Natural killer cell (primary cell): Measurements from ENCODE around the gene CHPF. TPM values are rescaled to one million over a fixed set of nuclear protein-coding genes. Genes with fewer than 3 reads are reported as not detected.
A peak's percentile ranks its signal among the peaks of the same experiment; 100 is the strongest.

Experiments used
- ATAC-seq, 3 donors: fragments of 150-1000 bp in 2 of 3; fragments of 200-7000 bp in 1 of 3; cut with Tn5 transposase; 1 replicate in 1 of 3; 2 replicates in 2 of 3; pipeline ENCODE4 v1.10.0; 2021; ENCODE audit warnings: mild to moderate bottlenecking in 2 of 3, moderate library complexity in 2 of 3
- DNase-seq, 2 donors: peaks; one replicate each; pipeline versions ENCODE4 v3.0.0 to v3.0.0-alpha.2; 2013 to 2021; ENCODE audit warnings: mixed read lengths in 1 of 2
- H3K27ac ChIP-seq: one replicate; pipeline ENCODE4 v1.5.1; 2013; ENCODE audit warnings: mild to moderate bottlenecking, low read length
- H3K27me3 ChIP-seq: one replicate; pipeline ENCODE4 v1.6.1; 2013; ENCODE audit warnings: low read length; ENCODE audit not compliant: control insufficient read depth, insufficient read depth
- H3K36me3 ChIP-seq: one replicate; pipeline ENCODE4 v1.6.1; 2013; ENCODE audit warnings: low read length; ENCODE audit not compliant: control insufficient read depth, insufficient read depth
- H3K4me1 ChIP-seq: one replicate; pipeline ENCODE4 v1.6.1; 2013; ENCODE audit warnings: low read length; ENCODE audit not compliant: control insufficient read depth, insufficient read depth
- H3K4me3 ChIP-seq: one replicate; pipeline ENCODE4 v1.5.1; 2013; ENCODE audit warnings: low read length
- H3K9me3 ChIP-seq: one replicate; pipeline ENCODE4 v1.6.1; 2013; ENCODE audit warnings: low read length; ENCODE audit not compliant: control insufficient read depth, insufficient read depth
- H3K27ac Mint-ChIP-seq, 2 donors: one replicate each; pipeline ENCODE4 v1.8.0; 2022; ENCODE audit warnings: mild to moderate bottlenecking in 2 of 2, mixed read lengths in 2 of 2, moderate library complexity in 1 of 2
- H3K27me3 Mint-ChIP-seq, 2 donors: one replicate each; pipeline ENCODE4 v1.8.0; 2022; ENCODE audit warnings: low read depth in 2 of 2, mixed read lengths in 2 of 2
- H3K36me3 Mint-ChIP-seq: one replicate; pipeline ENCODE4 v1.8.0; 2022; ENCODE audit warnings: mixed read lengths
- H3K4me1 Mint-ChIP-seq, 2 donors: one replicate each; pipeline ENCODE4 v1.8.0; 2022; ENCODE audit warnings: mixed read lengths in 2 of 2
- H3K4me3 Mint-ChIP-seq: one replicate; pipeline ENCODE4 v1.8.0; 2022; ENCODE audit warnings: mild to moderate bottlenecking, moderate library complexity, mixed read lengths
- H3K9me3 Mint-ChIP-seq, 2 donors: one replicate each; pipeline ENCODE4 v1.8.0; 2022; ENCODE audit warnings: mixed read lengths in 2 of 2
- CTCF ChIP-seq: fragments of 200-600 bp; IDR thresholded peaks from one replicate; pipeline ENCODE4 v1.8.0; 2022; ENCODE audit warnings: antibody characterized with exemption
- WGBS: methylation state at CpG from one replicate; pipeline ENCODE4 v1.1.7; 2013; ENCODE audit warnings: missing lambda C conversion rate; ENCODE audit not compliant: insufficient coverage; 5-methylcytosine and 5-hydroxymethylcytosine counted together
- intact Hi-C: fragments of 100-400 bp; cut with micrococcal nuclease; formaldehyde crosslinking; loops from one replicate; pipeline ENCODE4 v1.14.2; 2022
- total RNA-seq, 4 donors: library from RNA; stranded (reverse); fragments of 120-200 nt in 1 of 4; gene quantifications; one replicate each; pipeline versions ENCODE4 v1.2.3 to v1.2.4, GENCODE V29; 2013 to 2022

Gene CHPF
- total RNA-seq, 3 donors from 2014 or later (not counting 1 experiment from before 2014, with no cell fraction given): 9.6 to 19.2 (median 12.7) TPM

- ATAC-seq: peak; percentile 35 to 45 (median 37)
- peaks cover 6 to 11% of the 10 kb centered on the region in 2 donors for H3K27me3 Mint-ChIP-seq
- peak; percentile 82 to 93 for DNase-seq
- H3K4me1 Mint-ChIP-seq: peaks cover 30 to 34% of the 10 kb centered on the region in 2 donors
- Histone ChIP-seq H3K27ac (no peak overlapping the region), H3K4me1 (peaks cover 29% of the 10 kb centered on the region), H3K4me3 (peak overlapping the region; percentile 40), H3K9me3 (no peaks in the 10 kb centered on the region), H3K36me3 (no peaks in the 10 kb centered on the region), H3K27me3 (no peaks in the 10 kb centered on the region)
- no peaks in the 10 kb centered on the region for H3K9me3 Mint-ChIP-seq
- no peaks in the 10 kb centered on the region for H3K36me3 Mint-ChIP-seq
- peak overlapping the region; percentile 90 for H3K4me3 Mint-ChIP-seq
- intact Hi-C loops: loop anchor here (1.0 kb wide), 2 partner anchors 19 to 101 kb away; no protein-coding TSS in a partner anchor
- peak; percentile 100 for TF ChIP-seq CTCF
- H3K27ac Mint-ChIP-seq: peak overlapping the region; percentile 84 to 85
- WGBS: 1% methylated on average over 48 of the region's 48 CpGs
Observed at GRCh38 chr2:219541611-219542180, 1.9 kb downstream of the CHPF start.

- no peak for ATAC-seq
- H3K4me1 Mint-ChIP-seq: peaks cover 30 to 34% of the 10 kb centered on the region in 2 donors
- no peak overlapping the region for H3K4me3 ChIP-seq
Observed at GRCh38 chr2:219540784-219541504, 2.7 kb downstream of the CHPF start.

DNA sequence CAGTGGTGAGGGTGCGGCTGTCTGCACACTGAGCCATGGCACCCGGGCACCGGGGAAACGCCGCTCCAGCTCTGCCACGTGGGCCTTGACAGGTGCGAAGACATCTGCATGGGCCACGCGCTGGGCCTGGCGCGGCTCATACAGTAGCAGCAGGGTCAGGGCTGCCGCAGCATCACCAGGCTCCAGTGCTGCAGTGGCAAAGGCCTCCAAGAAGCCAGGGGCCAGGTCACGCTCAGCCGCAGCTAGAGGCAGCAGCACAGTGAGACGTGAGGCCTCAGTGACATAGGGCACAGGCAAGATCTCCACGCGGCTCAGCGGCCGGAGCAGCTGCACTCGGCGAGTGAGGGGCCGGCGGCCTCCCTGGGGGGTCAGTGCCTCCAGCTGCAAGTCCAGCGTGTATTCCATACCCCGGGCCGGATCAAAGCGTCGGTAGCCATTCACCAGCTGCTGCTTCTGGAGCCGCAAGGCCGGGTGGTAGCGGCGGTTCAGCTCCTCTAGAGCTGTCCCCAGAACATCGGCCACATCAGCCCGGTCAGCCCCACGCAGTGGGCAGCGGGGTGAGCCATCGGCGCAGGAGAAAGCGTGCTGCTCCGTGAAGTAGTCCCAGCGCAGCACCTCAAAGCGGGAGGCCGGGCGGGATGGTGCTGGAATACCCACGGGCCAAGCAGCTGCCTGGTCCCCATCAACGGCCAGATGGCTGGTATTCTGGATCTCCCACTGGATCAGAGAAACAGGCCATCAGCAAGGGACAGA lies 3.5 kb downstream of the CHPF start:
- ATAC-seq: no peak
- 93% methylated on average over 46 of the region's 46 CpGs for WGBS
- intact Hi-C loops: no loop called here

More at GRCh38 chr2:219540784-219541504, 2.7 kb downstream of the CHPF start:
- H3K9me3 ChIP-seq: no peaks in the 10 kb centered on the region
- no peak for TF ChIP-seq CTCF
- H3K27me3 ChIP-seq: no peaks in the 10 kb centered on the region
- no peak overlapping the region for H3K27ac ChIP-seq
- Mint-ChIP-seq H3K27me3 (peaks cover 5 to 6% of the 10 kb centered on the region in 2 donors), H3K9me3 (no peaks in the 10 kb centered on the region), H3K4me3 (peak overlapping the region; percentile 90), H3K27ac (no peak overlapping the region), H3K36me3 (no peaks in the 10 kb centered on the region)
- WGBS: 91% methylated on average over 12 of the region's 12 CpGs
- DNase-seq: no peak
- no peaks in the 10 kb centered on the region for H3K36me3 ChIP-seq
- peaks cover 29% of the 10 kb centered on the region for H3K4me1 ChIP-seq
- intact Hi-C loops: loop anchor here (1.0 kb wide), 2 partner anchors 19 to 101 kb away; no protein-coding TSS in a partner anchor

More for the DNA sequence above, 3.5 kb downstream of the CHPF start:
- Mint-ChIP-seq H3K27me3 (peaks cover 4 to 9% of the 10 kb centered on the region in 2 donors), H3K4me1 (peaks cover 30 to 34% of the 10 kb centered on the region in 2 donors), H3K9me3 (no peaks in the 10 kb centered on the region), H3K4me3 (peak overlapping the region; percentile 25), H3K27ac (no peak overlapping the region), H3K36me3 (no peaks in the 10 kb centered on the region)
- Histone ChIP-seq H3K27me3 (no peaks in the 10 kb centered on the region), H3K9me3 (no peaks in the 10 kb centered on the region), H3K4me3 (no peak overlapping the region), H3K36me3 (no peaks in the 10 kb centered on the region), H3K27ac (no peak overlapping the region), H3K4me1 (peaks cover 29% of the 10 kb centered on the region)
- no peak for DNase-seq
- TF ChIP-seq CTCF: no peak
